Bone marrow (tissue), 2 donors: ENCODE measurements around the gene CACNA2D3.
A peak's percentile ranks its signal among the peaks of the same experiment; 100 is the strongest.

Experiments
- DNase-seq, 2 donors: peaks; one replicate each; lab custom pipeline; 2025; lab: John Stamatoyannopoulos, UW

Gene CACNA2D3

DNA sequence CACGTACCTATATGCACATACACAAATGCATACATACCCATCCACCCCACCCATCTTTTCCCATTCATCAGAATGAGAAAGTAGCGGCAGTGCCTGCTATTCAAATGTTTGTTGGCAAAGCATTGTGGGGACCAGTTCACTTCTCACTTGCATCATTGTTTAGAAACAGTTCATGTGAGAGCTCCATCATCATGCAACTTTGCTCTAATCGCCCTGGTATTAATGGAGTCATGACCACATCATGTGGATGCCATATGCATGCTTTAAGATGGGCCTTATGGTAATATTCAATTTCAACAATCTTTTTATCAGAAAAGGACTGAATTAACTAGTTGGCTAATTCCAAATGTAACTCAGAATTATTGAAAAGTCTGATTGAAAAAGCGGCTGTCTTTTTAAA lies 725.0 kb downstream of the CACNA2D3 start:
- no peak for DNase-seq

DNA sequence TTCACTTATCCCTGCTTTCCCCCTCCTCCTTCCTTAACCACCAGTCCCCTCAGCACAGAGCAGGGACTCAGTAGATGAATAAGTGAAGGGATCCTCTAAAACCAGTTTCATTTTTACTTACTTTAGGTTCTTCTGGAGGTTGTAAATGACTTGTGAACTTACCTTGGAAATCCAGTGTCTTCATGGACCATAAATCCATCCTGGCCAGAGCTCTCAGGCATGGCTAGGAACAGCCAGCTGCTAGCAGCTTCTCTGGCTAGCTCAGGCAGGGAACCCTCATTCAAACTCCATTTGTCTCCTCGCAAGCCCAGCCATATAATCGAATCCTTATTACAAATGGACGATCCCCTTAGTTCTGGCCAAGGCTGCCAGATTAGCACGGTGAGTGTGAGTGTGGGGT lies 727.0 kb downstream of the CACNA2D3 start:
- DNase-seq = no peak

- no peak for DNase-seq
These were observed 728.2 kb downstream of the CACNA2D3 start for GRCh38 chr3:54850484-54851018.

GRCh38 chr3:54853573-54854404 lies 731.4 kb downstream of the CACNA2D3 start:
- peak in 1 of 2 donors; percentile 19 for DNase-seq

DNA sequence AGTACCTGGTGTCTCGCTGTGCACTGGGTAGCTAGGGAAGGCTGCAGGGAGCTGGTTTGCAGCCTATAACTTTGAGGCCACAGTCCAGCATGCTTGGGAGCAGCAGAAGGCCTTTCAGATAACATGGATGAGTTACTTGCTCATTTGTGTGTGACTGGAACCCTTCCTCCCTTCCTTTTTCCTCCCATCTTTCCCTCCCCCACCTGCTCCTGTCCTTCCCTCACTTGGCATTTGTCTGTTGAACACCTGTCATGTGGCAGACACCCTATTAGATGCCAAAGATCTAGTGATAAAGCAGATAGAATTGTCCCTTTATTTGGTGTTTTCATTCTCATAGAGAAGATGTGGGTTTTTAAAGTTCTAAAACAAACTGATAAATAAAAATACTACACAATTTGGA lies 733.9 kb downstream of the CACNA2D3 start:
- no peak for DNase-seq

DNA sequence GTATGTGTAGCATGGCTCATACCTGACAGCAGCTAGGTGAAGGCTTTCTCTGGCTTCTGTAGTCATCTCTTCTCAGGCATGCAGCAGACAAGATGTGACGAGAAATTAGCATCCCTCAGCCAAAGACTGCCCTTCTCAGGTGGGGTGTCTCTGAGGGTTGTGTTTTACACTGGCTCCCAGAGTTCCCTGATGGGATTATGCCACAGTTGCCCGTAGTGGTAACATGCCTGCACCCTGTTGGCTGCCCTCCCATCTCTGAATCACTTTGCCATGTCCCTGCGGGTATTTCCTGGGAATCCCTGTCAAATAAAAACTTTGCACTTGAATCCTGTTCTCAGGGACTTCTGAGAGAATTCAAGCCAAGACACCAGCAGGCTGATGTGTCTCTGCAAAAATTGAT lies 735.0 kb downstream of the CACNA2D3 start:
- DNase-seq = no peak

- no peak for DNase-seq
These were observed 735.9 kb downstream of the CACNA2D3 start for GRCh38 chr3:54858093-54858785.

DNA sequence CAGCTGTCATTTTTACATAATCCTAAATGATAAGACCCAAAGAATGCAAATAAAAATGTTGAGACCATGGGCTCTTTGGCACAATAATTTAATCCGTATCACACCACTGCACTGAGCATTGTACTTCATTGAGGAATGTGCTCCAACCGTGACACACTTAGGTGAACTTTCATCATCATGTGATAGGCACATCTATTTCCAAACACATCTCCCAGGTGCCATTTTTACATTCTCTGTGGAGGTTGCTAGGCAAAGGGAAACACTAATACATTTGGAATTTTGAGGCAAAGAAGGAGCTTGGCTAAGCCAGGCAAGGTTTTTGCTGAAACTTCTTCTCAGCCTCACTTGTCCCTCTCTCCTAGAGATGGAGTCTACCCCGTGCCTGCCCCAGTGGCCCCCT lies 736.8 kb downstream of the CACNA2D3 start:
- DNase-seq = no peak

GRCh38 chr3:54861248-54862067 lies 739.1 kb downstream of the CACNA2D3 start:
- no peak for DNase-seq

DNA sequence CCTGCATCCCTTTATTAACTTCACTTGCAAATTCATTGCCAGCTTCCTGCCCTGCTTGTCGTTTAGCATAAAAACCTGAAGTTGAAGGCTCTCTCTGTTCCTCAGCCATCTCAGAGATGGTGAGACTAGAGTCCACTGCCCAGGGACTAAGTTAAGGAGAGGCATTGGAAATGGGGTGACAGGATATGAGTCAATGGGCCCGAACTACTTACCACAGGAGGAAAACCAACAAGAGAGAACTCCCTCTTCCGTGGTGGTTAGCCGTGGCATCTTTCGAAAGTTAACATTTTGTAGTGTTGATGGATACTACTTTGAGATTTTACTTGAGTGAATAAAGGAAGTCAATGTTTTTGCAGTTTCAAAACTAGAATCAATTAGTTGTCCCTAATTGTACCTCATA lies 740.2 kb downstream of the CACNA2D3 start:
- no peak for DNase-seq

GRCh38 chr3:54863366-54863765 lies 741.0 kb downstream of the CACNA2D3 start:
- DNase-seq = no peak

DNA sequence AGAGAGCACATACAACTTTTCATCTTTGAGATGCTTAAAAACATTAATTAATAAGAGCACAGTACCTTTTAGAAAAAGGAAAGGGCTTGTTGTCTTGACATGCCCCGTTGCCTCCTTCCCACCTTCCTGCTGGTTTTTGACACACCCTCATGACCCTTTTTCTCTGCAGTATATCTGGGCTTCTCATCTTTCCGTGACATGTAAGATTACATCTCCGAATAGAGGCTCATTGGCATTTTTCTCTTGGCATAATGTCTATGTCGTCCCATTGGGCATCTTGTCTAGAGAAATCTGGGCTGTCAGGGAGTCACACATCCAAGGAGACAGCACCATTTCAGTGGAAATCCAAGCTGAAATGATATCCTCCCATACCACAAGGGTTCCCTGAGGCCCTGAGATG lies 741.4 kb downstream of the CACNA2D3 start:
- DNase-seq = no peak

DNA sequence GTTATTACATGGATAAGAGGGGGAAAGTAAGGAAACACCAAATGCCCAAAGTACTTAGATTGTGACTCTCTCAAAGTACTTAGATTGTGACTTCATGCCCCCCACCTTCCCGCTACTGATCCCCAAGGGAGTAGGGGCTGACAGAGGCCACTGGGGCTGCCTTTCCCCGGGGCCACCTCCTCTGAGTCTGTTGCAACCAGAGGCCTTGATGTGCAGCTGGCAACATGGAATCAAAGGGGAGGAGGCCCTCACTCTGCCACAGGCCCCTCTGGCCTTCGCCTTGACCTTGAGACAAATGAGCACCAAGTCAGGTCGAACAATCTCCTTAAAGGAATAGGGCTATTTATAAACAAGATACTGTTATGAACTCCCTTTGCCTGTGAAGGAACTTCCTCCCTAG lies 743.0 kb downstream of the CACNA2D3 start:
- DNase-seq = no peak

DNA sequence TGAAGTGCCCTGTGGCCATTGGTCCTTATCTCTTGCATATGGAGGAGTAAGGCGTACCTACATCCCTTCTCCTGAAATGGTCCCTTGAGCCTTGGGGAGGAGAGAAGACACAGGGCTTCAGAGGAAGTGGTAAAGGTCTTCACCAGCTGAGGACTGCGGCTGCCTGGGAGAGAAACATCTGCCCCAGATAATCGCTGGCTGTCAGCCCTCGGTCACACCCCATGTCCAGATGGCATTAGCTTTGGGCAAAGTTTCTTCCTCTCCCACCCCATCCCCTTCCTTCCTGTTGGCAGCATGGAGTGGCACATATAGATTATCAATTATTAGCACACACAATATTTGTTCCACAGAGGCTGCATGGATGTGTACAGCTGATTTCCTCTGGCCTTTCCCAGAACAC lies 743.9 kb downstream of the CACNA2D3 start:
- DNase-seq = no peak

GRCh38 chr3:54870423-54870822 lies 748.1 kb downstream of the CACNA2D3 start:
- DNase-seq = no peak

DNA sequence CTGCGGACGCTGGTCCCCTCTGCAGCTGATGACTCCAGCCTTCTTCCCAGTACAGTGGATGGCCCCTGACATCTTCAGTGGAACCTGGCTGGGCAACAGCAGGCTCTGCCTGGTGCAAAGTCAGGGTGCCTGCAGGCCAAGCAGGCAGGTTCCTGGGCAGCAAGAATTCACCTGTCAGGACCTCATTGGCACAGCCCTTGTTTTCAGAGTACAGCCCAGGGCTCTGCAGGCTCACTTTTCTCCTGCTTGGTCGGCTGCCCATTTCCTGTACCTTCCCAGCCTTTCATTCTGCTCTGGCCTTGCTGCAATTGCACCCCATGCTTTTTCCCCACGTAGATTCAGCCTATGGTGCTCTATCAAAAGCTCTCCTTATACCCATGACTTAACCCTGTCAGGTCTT lies 749.5 kb downstream of the CACNA2D3 start:
- no peak for DNase-seq

DNA sequence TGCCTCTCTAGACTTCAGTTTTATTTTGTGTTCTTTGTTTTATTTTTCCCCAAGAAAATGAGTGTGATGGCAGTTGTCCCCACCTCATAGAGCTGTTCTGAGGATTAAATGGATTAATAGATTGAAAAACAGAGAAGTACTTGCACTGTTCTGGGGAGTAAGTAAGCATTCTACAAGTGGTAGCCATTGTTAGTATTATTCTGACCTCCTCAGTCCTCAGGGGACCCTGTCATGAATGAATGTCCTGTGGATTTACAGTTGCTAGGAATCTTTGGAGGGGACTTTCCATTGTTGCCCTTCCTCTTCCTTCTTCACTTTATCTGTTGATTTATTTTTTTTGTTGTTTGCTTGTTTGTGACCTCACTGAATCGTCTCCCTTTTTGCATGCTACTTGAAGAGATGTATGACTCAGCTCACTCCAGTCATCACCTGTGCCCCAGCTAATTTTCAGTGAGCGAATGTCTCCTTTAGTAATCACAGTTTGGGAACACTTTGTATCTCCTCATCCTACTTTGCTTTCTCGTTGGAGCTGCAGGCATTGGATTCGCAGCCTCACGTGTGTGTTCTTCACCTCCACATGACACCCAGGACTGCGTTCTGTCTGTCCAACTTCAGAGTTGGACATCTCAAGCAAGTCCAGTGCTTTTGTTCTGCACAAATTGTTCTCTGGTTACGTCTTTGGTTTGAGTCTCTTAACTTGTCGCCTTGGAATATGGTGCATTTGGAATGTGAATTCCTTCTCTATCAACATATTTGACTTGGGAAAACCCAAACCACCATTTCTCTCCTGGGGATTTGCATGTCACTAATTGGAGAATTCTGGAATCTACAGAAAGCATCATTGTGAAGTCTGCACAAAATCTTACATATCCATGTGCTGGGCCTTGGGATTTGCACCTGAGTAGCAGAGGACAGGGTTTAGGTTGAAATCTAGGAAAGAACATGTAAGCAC lies 751.0 kb downstream of the CACNA2D3 start:
- no peak for DNase-seq

- no peak for DNase-seq
These were observed 752.6 kb downstream of the CACNA2D3 start for GRCh38 chr3:54874816-54875556.

DNA sequence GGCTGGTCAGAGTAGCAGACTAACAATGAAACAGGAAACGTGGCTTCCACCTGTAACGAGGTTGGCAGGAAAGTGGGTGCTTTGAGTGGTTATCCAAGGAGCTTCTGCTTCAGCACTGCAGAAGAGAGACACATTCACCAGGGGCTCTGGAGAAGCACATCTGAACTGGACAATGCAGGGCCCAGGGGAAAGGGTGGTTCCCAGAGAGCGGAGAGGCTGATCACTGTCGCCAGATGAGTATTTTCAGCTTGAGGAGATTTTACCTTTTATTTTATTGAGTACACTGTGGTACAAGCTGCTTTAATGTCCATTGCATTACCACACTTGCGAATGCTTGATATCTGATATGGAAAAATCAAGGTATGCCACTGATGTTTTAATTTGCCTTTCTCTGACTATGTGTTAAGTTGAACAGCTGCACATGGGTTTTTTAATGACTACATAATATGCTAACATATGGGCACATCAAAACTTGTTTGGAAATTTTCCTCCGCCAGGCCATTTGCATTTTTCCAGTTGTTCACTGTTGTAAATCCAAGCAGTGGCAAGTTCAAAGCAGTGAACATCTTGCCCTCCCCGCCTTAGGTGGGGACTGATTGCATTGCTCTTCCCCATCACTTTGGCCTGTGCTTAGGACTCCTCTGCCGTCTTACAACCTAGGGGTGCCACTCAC lies 753.4 kb downstream of the CACNA2D3 start:
- DNase-seq = no peak

GRCh38 chr3:54876694-54877093 lies 754.3 kb downstream of the CACNA2D3 start:
- DNase-seq = no peak
